Astrocyte of the cerebellum (primary cell): ENCODE measurements around the gene CCDC85C.

Experiments
- DNase-seq: peaks from one replicate; pipeline ENCODE4 v3.0.0-alpha.2; 2011; ENCODE audit warnings: low read depth
- H3K4me3 ChIP-seq: 2 replicates; pipeline ENCODE4 v1.5.1; 2011; ENCODE audit warnings: mild to moderate bottlenecking, low read depth, low read length, moderate library complexity
- CTCF ChIP-seq: IDR thresholded peaks from 2 replicates; pipeline ENCODE4 v1.5.1; 2012; ENCODE audit warnings: low read length, low read depth, moderate library complexity, mild to moderate bottlenecking; ENCODE audit errors: missing control alignments
- in situ Hi-C: cut with HindIII; loops from 2 replicates; pipeline ENCODE4 v1.10.0; 2017; ENCODE audit warnings: low sequenced_read_pairs

The CCDC85C gene

GRCh38 chr14:99563749-99564129, 40.3 kb downstream of the CCDC85C start:
- no peak overlapping the region for H3K4me3 ChIP-seq
- DNase-seq: no peak
- no peak for TF ChIP-seq CTCF
- in situ Hi-C loops: no loop called here

GRCh38 chr14:99562856-99563748, 40.9 kb downstream of the CCDC85C start:
- DNase-seq: peak; percentile 80
- peak; percentile 68 for TF ChIP-seq CTCF
- in situ Hi-C loops: no loop called here
- no peak overlapping the region for H3K4me3 ChIP-seq

- DNase-seq: no peak
- no peak overlapping the region for H3K4me3 ChIP-seq
- no peak for TF ChIP-seq CTCF
- in situ Hi-C loops: no loop called here
Observed at GRCh38 chr14:99561864-99562263, 42.1 kb downstream of the CCDC85C start.

GRCh38 chr14:99560922-99561683, 42.9 kb downstream of the CCDC85C start:
- H3K4me3 ChIP-seq: no peak overlapping the region
- TF ChIP-seq CTCF: no peak
- DNase-seq: no peak
- in situ Hi-C loops: no loop called here

- in situ Hi-C loops: no loop called here
Observed at GRCh38 chr14:99560403-99560802, 43.6 kb downstream of the CCDC85C start.

More at GRCh38 chr14:99560403-99560802, 43.6 kb downstream of the CCDC85C start:
- no peak overlapping the region for H3K4me3 ChIP-seq
- TF ChIP-seq CTCF: no peak
- DNase-seq: no peak
